ENCODE measurements around the gene GHR.

The GHR gene

GRCh38 chr5:42593591-42593990, 170.4 kb downstream of the GHR start:
- H3K9ac ChIP-seq = no peak overlapping the region
- peaks cover 0 to 44% (median 23%) of the 10 kb centered on the region in 10 experiments; a peak in 17 of 20 replicates for H3K4me1 ChIP-seq
- H3K36me3 ChIP-seq = no peaks in the 10 kb centered on the region
- H3K4me3 ChIP-seq = no peak overlapping the region
- H3K9me3 ChIP-seq (replicated peaks in 1 of 11) = peaks cover 0 to 5% (median 0%) of the 10 kb centered on the region in 11 experiments; a peak in 2 of 22 replicates
- TF ChIP-seq Cebpa-rat (IDR thresholded peaks at IDR 0.05) = no peak
- H3K27me3 ChIP-seq = no peaks in the 10 kb centered on the region
- no peaks in the 10 kb centered on the region for H4K20me1 ChIP-seq
- peak overlapping the region in 8 of 11 experiments; percentile 39 to 81 (median 48); a peak in 15 of 22 replicates for H3K4me2 ChIP-seq
- peak overlapping the region in 7 of 11 experiments; percentile 23 to 72 (median 49); a peak in 11 of 22 replicates for H3K27ac ChIP-seq

GRCh38 chr5:42595597-42595996, 172.4 kb downstream of the GHR start:
- Histone ChIP-seq H3K27ac (no peak overlapping the region), H4K20me1 (no peaks in the 10 kb centered on the region), H3K4me3 (no peak overlapping the region), H3K9me3 (replicated peaks in 1 of 11) (peaks cover 0 to 5% (median 0%) of the 10 kb centered on the region in 11 experiments; a peak in 2 of 22 replicates), H3K4me1 (peaks cover 0 to 43% (median 22%) of the 10 kb centered on the region in 10 experiments; a peak in 18 of 20 replicates), H3K27me3 (no peaks in the 10 kb centered on the region), H3K36me3 (no peaks in the 10 kb centered on the region), H3K4me2 (peak overlapping the region in 5 of 11 experiments; percentile 0 to 31 (median 20); a peak in 3 of 22 replicates), H3K9ac (no peak overlapping the region)
- no peak for TF ChIP-seq Cebpa-rat (IDR thresholded peaks at IDR 0.05)

GRCh38 chr5:42596817-42597216, 173.6 kb downstream of the GHR start:
- H3K4me2 ChIP-seq = no peak overlapping the region
- no peaks in the 10 kb centered on the region for H3K27me3 ChIP-seq
- H4K20me1 ChIP-seq = no peaks in the 10 kb centered on the region
- H3K36me3 ChIP-seq = no peaks in the 10 kb centered on the region
- no peak overlapping the region for H3K9ac ChIP-seq
- peaks cover 0 to 5% (median 0%) of the 10 kb centered on the region in 11 experiments; a peak in 2 of 22 replicates for H3K9me3 ChIP-seq (replicated peaks in 1 of 11)
- H3K4me3 ChIP-seq = no peak overlapping the region
- no peak for TF ChIP-seq Cebpa-rat (IDR thresholded peaks at IDR 0.05)
- no peak overlapping the region for H3K27ac ChIP-seq
- H3K4me1 ChIP-seq = peaks cover 0 to 31% (median 18%) of the 10 kb centered on the region in 10 experiments; a peak in 15 of 20 replicates

- H3K27me3 ChIP-seq = no peaks in the 10 kb centered on the region
- H3K9ac ChIP-seq = no peak overlapping the region
- peaks cover 0 to 31% (median 18%) of the 10 kb centered on the region in 10 experiments; a peak in 15 of 20 replicates for H3K4me1 ChIP-seq
- H4K20me1 ChIP-seq = no peaks in the 10 kb centered on the region
- H3K27ac ChIP-seq = no peak overlapping the region
- no peak overlapping the region for H3K4me3 ChIP-seq
- TF ChIP-seq Cebpa-rat (IDR thresholded peaks at IDR 0.05) = no peak
- H3K9me3 ChIP-seq (replicated peaks in 1 of 11) = peaks cover 0 to 3% (median 0%) of the 10 kb centered on the region in 11 experiments; a peak in 2 of 22 replicates
- no peaks in the 10 kb centered on the region for H3K36me3 ChIP-seq
- no peak overlapping the region for H3K4me2 ChIP-seq
Measured at GRCh38 chr5:42597318-42597937, 174.2 kb downstream of the GHR start.

- H3K27me3 ChIP-seq = no peaks in the 10 kb centered on the region
- H4K20me1 ChIP-seq = no peaks in the 10 kb centered on the region
- no peak overlapping the region for H3K4me3 ChIP-seq
- H3K4me2 ChIP-seq = no peak overlapping the region
- no peaks in the 10 kb centered on the region for H3K9me3 ChIP-seq (replicated peaks in 1 of 11)
- no peak for TF ChIP-seq Cebpa-rat (IDR thresholded peaks at IDR 0.05)
- peaks cover 0 to 28% (median 14%) of the 10 kb centered on the region in 10 experiments; a peak in 15 of 20 replicates for H3K4me1 ChIP-seq
- no peaks in the 10 kb centered on the region for H3K36me3 ChIP-seq
- H3K9ac ChIP-seq = no peak overlapping the region
- H3K27ac ChIP-seq = no peak overlapping the region
Measured at GRCh38 chr5:42598311-42598710, 175.1 kb downstream of the GHR start.

- no peaks in the 10 kb centered on the region for H3K27me3 ChIP-seq
- no peak overlapping the region for H3K4me3 ChIP-seq
Measured at GRCh38 chr5:42599106-42599505, 175.9 kb downstream of the GHR start.

GRCh38 chr5:42600441-42600840, 177.2 kb downstream of the GHR start:
- Histone ChIP-seq H3K36me3 (no peaks in the 10 kb centered on the region), H3K4me3 (no peak overlapping the region), H3K27ac (no peak overlapping the region), H3K4me2 (no peak overlapping the region; a peak in 2 of 22 replicates), H3K4me1 (peaks cover 0 to 10% (median 5%) of the 10 kb centered on the region in 10 experiments; a peak in 9 of 20 replicates), H4K20me1 (no peaks in the 10 kb centered on the region), H3K27me3 (no peaks in the 10 kb centered on the region), H3K9ac (no peak overlapping the region), H3K9me3 (replicated peaks in 1 of 11) (no peaks in the 10 kb centered on the region)
- TF ChIP-seq Cebpa-rat (IDR thresholded peaks at IDR 0.05) = no peak

More at GRCh38 chr5:42599106-42599505, 175.9 kb downstream of the GHR start:
- Histone ChIP-seq H4K20me1 (no peaks in the 10 kb centered on the region), H3K9ac (no peak overlapping the region), H3K27ac (no peak overlapping the region), H3K9me3 (replicated peaks in 1 of 11) (no peaks in the 10 kb centered on the region), H3K4me2 (no peak overlapping the region), H3K4me1 (peaks cover 0 to 20% (median 8%) of the 10 kb centered on the region in 10 experiments; a peak in 12 of 20 replicates), H3K36me3 (no peaks in the 10 kb centered on the region)
- no peak for TF ChIP-seq Cebpa-rat (IDR thresholded peaks at IDR 0.05)

GRCh38 chr5:42604171-42604711, 181.0 kb downstream of the GHR start:
- Histone ChIP-seq H3K27ac (no peak overlapping the region), H3K27me3 (no peaks in the 10 kb centered on the region), H3K4me3 (no peak overlapping the region), H3K9ac (no peak overlapping the region), H3K4me2 (no peak overlapping the region), H3K4me1 (peaks cover 0 to 5% (median 0%) of the 10 kb centered on the region in 10 experiments; a peak in 1 of 20 replicates), H3K36me3 (no peaks in the 10 kb centered on the region), H3K9me3 (replicated peaks in 1 of 11) (peaks cover 0 to 13% (median 0%) of the 10 kb centered on the region in 11 experiments; a peak in 4 of 22 replicates), H4K20me1 (no peaks in the 10 kb centered on the region)
- no peak for TF ChIP-seq Cebpa-rat (IDR thresholded peaks at IDR 0.05)

GRCh38 chr5:42605490-42605889, 182.3 kb downstream of the GHR start:
- Histone ChIP-seq H3K27me3 (no peaks in the 10 kb centered on the region), H3K36me3 (no peaks in the 10 kb centered on the region), H3K4me2 (no peak overlapping the region), H4K20me1 (no peaks in the 10 kb centered on the region), H3K4me3 (no peak overlapping the region), H3K27ac (no peak overlapping the region), H3K4me1 (peaks cover 0 to 1% (median 0%) of the 10 kb centered on the region in 10 experiments; a peak in 1 of 20 replicates), H3K9me3 (replicated peaks in 1 of 11) (peaks cover 0 to 13% (median 0%) of the 10 kb centered on the region in 11 experiments; a peak in 4 of 22 replicates), H3K9ac (no peak overlapping the region)
- no peak for TF ChIP-seq Cebpa-rat (IDR thresholded peaks at IDR 0.05)

Measured in BLaER1 treated with 17β-estradiol and CSF1 and Interleukin-3, amounts not matched to agents 10 nM and 100 nM (cell line).